ENCODE results near the gene PA2G4. TPM values are rescaled to one million over a fixed set of nuclear protein-coding genes. Genes with fewer than 3 reads are reported as not detected.
"Not testable (repeated sequence)": the region's sequence is repeated elsewhere in the genome, so short reads cannot be mapped to it uniquely, and the experiment has no call there.

The PA2G4 gene
- total RNA-seq, 1 donor from 2014 or later, result 53.8 TPM

GRCh38 chr12:56110571-56110970 is 6.2 kb downstream of the PA2G4 start:
- no peaks in the 10 kb centered on the region for H3K9me3 ChIP-seq (ENCODE audit: control insufficient read depth in 3 of 3, low read length in 3 of 3)
- H3K9ac ChIP-seq (ENCODE audit: low read depth in 1 of 3, low read length in 3 of 3), result no peak overlapping the region
- H3K4me1 ChIP-seq (ENCODE audit: control insufficient read depth in 3 of 3, insufficient read depth in 3 of 3, low read length in 3 of 3), result peaks cover 3 to 11% (median 10%) of the 10 kb centered on the region in 3 donors
- no peak overlapping the region for H3K27ac ChIP-seq (ENCODE audit: low read depth, low read length)
- H3K4me3 ChIP-seq (ENCODE audit: low read length in 3 of 3), result no peak overlapping the region
- no peaks in the 10 kb centered on the region for H3K27me3 ChIP-seq (ENCODE audit: control insufficient read depth in 3 of 3, insufficient read depth in 3 of 3, low read length in 3 of 3)
- peaks cover 38 to 71% (median 62%) of the 10 kb centered on the region in 3 donors for H3K36me3 ChIP-seq (ENCODE audit: control insufficient read depth in 3 of 3, insufficient read depth in 3 of 3, low read length in 3 of 3)

GRCh38 chr12:56114084-56114483 is 9.7 kb downstream of the PA2G4 start:
- H3K36me3 ChIP-seq (ENCODE audit: control insufficient read depth in 3 of 3, insufficient read depth in 3 of 3, low read length in 3 of 3), result peaks cover 28 to 49% (median 43%) of the 10 kb centered on the region in 3 donors
- no peaks in the 10 kb centered on the region for H3K9me3 ChIP-seq (ENCODE audit: control insufficient read depth in 3 of 3, low read length in 3 of 3)

GRCh38 chr12:56115329-56115728 is 11.0 kb downstream of the PA2G4 start:
- Histone ChIP-seq H3K4me1 (ENCODE audit: control insufficient read depth in 3 of 3, insufficient read depth in 3 of 3, low read length in 3 of 3) (peaks cover 20 to 30% (median 29%) of the 10 kb centered on the region in 3 donors), H3K4me3 (ENCODE audit: low read length in 3 of 3) (peak overlapping the region; percentile 89 to 94 (median 94)), H3K27me3 (ENCODE audit: control insufficient read depth in 3 of 3, insufficient read depth in 3 of 3, low read length in 3 of 3) (no peaks in the 10 kb centered on the region), H3K9ac (ENCODE audit: low read depth in 1 of 3, low read length in 3 of 3) (peak overlapping the region; percentile 95 to 97 (median 97)), H3K9me3 (ENCODE audit: control insufficient read depth in 3 of 3, low read length in 3 of 3) (no peaks in the 10 kb centered on the region), H3K36me3 (ENCODE audit: control insufficient read depth in 3 of 3, insufficient read depth in 3 of 3, low read length in 3 of 3) (peaks cover 18 to 36% (median 33%) of the 10 kb centered on the region in 3 donors), H3K27ac (ENCODE audit: low read depth, low read length) (peak overlapping the region; percentile 94)

More at GRCh38 chr12:56114084-56114483, 9.7 kb downstream of the PA2G4 start:
- H3K9ac ChIP-seq (ENCODE audit: low read depth in 1 of 3, low read length in 3 of 3), result no peak overlapping the region
- no peak overlapping the region for H3K27ac ChIP-seq (ENCODE audit: low read depth, low read length)
- peaks cover 10 to 18% (median 16%) of the 10 kb centered on the region in 3 donors for H3K4me1 ChIP-seq (ENCODE audit: control insufficient read depth in 3 of 3, insufficient read depth in 3 of 3, low read length in 3 of 3)
- no peak overlapping the region for H3K4me3 ChIP-seq (ENCODE audit: low read length in 3 of 3)
- H3K27me3 ChIP-seq (ENCODE audit: control insufficient read depth in 3 of 3, insufficient read depth in 3 of 3, low read length in 3 of 3), result no peaks in the 10 kb centered on the region

GRCh38 chr12:56116267-56117081 is 12.1 kb downstream of the PA2G4 start, which contains the start of gene RPL41:
TSS of gene RPL41 (plus strand) at chr12:56116633.
- Histone ChIP-seq H3K9ac (ENCODE audit: low read depth in 1 of 3, low read length in 3 of 3) (peak within 1 kb of the TSS; percentile 95 to 97 (median 97)), H3K4me3 (ENCODE audit: low read length in 3 of 3) (peak within 1 kb of the TSS; percentile 89 to 94 (median 94)), H3K27ac (ENCODE audit: low read depth, low read length) (peak within 1 kb of the TSS; percentile 94), H3K36me3 (ENCODE audit: control insufficient read depth in 3 of 3, insufficient read depth in 3 of 3, low read length in 3 of 3) (peaks cover 14 to 34% (median 28%) of the 10 kb centered on the region in 3 donors), H3K9me3 (ENCODE audit: control insufficient read depth in 3 of 3, low read length in 3 of 3) (no peaks in the 10 kb centered on the region), H3K27me3 (ENCODE audit: control insufficient read depth in 3 of 3, insufficient read depth in 3 of 3, low read length in 3 of 3) (no peaks in the 10 kb centered on the region), H3K4me1 (ENCODE audit: control insufficient read depth in 3 of 3, insufficient read depth in 3 of 3, low read length in 3 of 3) (peaks cover 32 to 42% (median 40%) of the 10 kb centered on the region in 3 donors)

- Histone ChIP-seq H3K27ac (ENCODE audit: low read depth, low read length) (peak overlapping the region; percentile 94), H3K4me3 (ENCODE audit: low read length in 3 of 3) (peak overlapping the region; percentile 94 to 97 (median 94)), H3K36me3 (ENCODE audit: control insufficient read depth in 3 of 3, insufficient read depth in 3 of 3, low read length in 3 of 3) (peaks cover 15 to 34% (median 29%) of the 10 kb centered on the region in 3 donors), H3K9ac (ENCODE audit: low read depth in 1 of 3, low read length in 3 of 3) (peak overlapping the region; percentile 95 to 97 (median 97)), H3K4me1 (ENCODE audit: control insufficient read depth in 3 of 3, insufficient read depth in 3 of 3, low read length in 3 of 3) (peaks cover 39 to 49% (median 47%) of the 10 kb centered on the region in 3 donors)
- H3K9me3 ChIP-seq (ENCODE audit: control insufficient read depth in 3 of 3, low read length in 3 of 3); H3K27me3 ChIP-seq (ENCODE audit: control insufficient read depth in 3 of 3, insufficient read depth in 3 of 3, low read length in 3 of 3): not testable (repeated sequence)
Observed at GRCh38 chr12:56117082-56117706, 12.8 kb downstream of the PA2G4 start.

- Histone ChIP-seq H3K9ac (ENCODE audit: low read depth in 1 of 3, low read length in 3 of 3) (peak within 1 kb of the TSS; percentile 95 to 97 (median 97)), H3K4me1 (ENCODE audit: control insufficient read depth in 3 of 3, insufficient read depth in 3 of 3, low read length in 3 of 3) (peaks cover 47 to 57% (median 56%) of the 10 kb centered on the region in 3 donors), H3K36me3 (ENCODE audit: control insufficient read depth in 3 of 3, insufficient read depth in 3 of 3, low read length in 3 of 3) (peaks cover 11 to 28% (median 21%) of the 10 kb centered on the region in 3 donors), H3K27me3 (ENCODE audit: control insufficient read depth in 3 of 3, insufficient read depth in 3 of 3, low read length in 3 of 3) (no peaks in the 10 kb centered on the region), H3K27ac (ENCODE audit: low read depth, low read length) (peak within 1 kb of the TSS; percentile 94), H3K4me3 (ENCODE audit: low read length in 3 of 3) (peak within 1 kb of the TSS; percentile 94 to 97 (median 96)), H3K9me3 (ENCODE audit: control insufficient read depth in 3 of 3, low read length in 3 of 3) (no peaks in the 10 kb centered on the region)
Observed at GRCh38 chr12:56117778-56118687, 13.7 kb downstream of the PA2G4 start, which contains the start of gene ZC3H10. TSS of gene ZC3H10 (plus strand) at chr12:56118266. CDS start at chr12:56120563, 2,297 bp downstream.

- Histone ChIP-seq H3K9me3 (ENCODE audit: control insufficient read depth in 3 of 3, low read length in 3 of 3) (no peaks in the 10 kb centered on the region), H3K27me3 (ENCODE audit: control insufficient read depth in 3 of 3, insufficient read depth in 3 of 3, low read length in 3 of 3) (no peaks in the 10 kb centered on the region), H3K36me3 (ENCODE audit: control insufficient read depth in 3 of 3, insufficient read depth in 3 of 3, low read length in 3 of 3) (peaks cover 11 to 20% (median 15%) of the 10 kb centered on the region in 3 donors), H3K9ac (ENCODE audit: low read depth in 1 of 3, low read length in 3 of 3) (peak overlapping the region; percentile 80 to 95 (median 94)), H3K4me1 (ENCODE audit: control insufficient read depth in 3 of 3, insufficient read depth in 3 of 3, low read length in 3 of 3) (peaks cover 52 to 65% (median 63%) of the 10 kb centered on the region in 3 donors), H3K4me3 (ENCODE audit: low read length in 3 of 3) (peak overlapping the region; percentile 82 to 97 (median 96)), H3K27ac (ENCODE audit: low read depth, low read length) (peak overlapping the region; percentile 94)
Observed at GRCh38 chr12:56118688-56119357, 14.5 kb downstream of the PA2G4 start.

- no peaks in the 10 kb centered on the region for H3K9me3 ChIP-seq (ENCODE audit: control insufficient read depth in 3 of 3, low read length in 3 of 3)
- peak overlapping the region; percentile 82 to 97 (median 96) for H3K4me3 ChIP-seq (ENCODE audit: low read length in 3 of 3)
- peaks cover 11 to 15% (median 14%) of the 10 kb centered on the region in 3 donors for H3K36me3 ChIP-seq (ENCODE audit: control insufficient read depth in 3 of 3, insufficient read depth in 3 of 3, low read length in 3 of 3)
- H3K4me1 ChIP-seq (ENCODE audit: control insufficient read depth in 3 of 3, insufficient read depth in 3 of 3, low read length in 3 of 3), result peaks cover 57 to 71% (median 68%) of the 10 kb centered on the region in 3 donors
- H3K9ac ChIP-seq (ENCODE audit: low read depth in 1 of 3, low read length in 3 of 3), result peak overlapping the region; percentile 80 to 95 (median 94)
- peak overlapping the region; percentile 94 for H3K27ac ChIP-seq (ENCODE audit: low read depth, low read length)
- no peaks in the 10 kb centered on the region for H3K27me3 ChIP-seq (ENCODE audit: control insufficient read depth in 3 of 3, insufficient read depth in 3 of 3, low read length in 3 of 3)
Observed at GRCh38 chr12:56119361-56119796, 15.0 kb downstream of the PA2G4 start.

Measured in skeletal muscle tissue (tissue), 4 donors.